SHP77 treated with DMSO at 0.1 percent for 48 hours (cell line): ENCODE data around the gene EIF1.
"Not testable (repeated sequence)": the region's sequence is repeated elsewhere in the genome, so short reads cannot be mapped to it uniquely, and the experiment has no call there.

ENCODE experiments used
- DNase-seq: peaks from one replicate; lab custom pipeline; 2025; lab: John Stamatoyannopoulos, UW

The EIF1 gene

GRCh38 chr17:41678907-41679739 lies 9.6 kb upstream of the EIF1 start:
- no peak for DNase-seq

- DNase-seq = no peak
These were observed 8.8 kb upstream of the EIF1 start for GRCh38 chr17:41679740-41680425.

- peak; percentile 20 for DNase-seq
These were observed 8.2 kb upstream of the EIF1 start for GRCh38 chr17:41680426-41681040.

GRCh38 chr17:41681776-41682175 lies 6.9 kb upstream of the EIF1 start:
- DNase-seq = no peak

GRCh38 chr17:41682631-41683030 lies 6.1 kb upstream of the EIF1 start:
- DNase-seq = no peak

GRCh38 chr17:41683441-41684007 lies 5.2 kb upstream of the EIF1 start:
- DNase-seq = no peak

GRCh38 chr17:41684035-41684434 lies 4.7 kb upstream of the EIF1 start:
- DNase-seq = no peak

GRCh38 chr17:41685753-41686152 lies 2.9 kb upstream of the EIF1 start:
- DNase-seq = not testable (repeated sequence)

- no peak for DNase-seq
These were observed 2.4 kb upstream of the EIF1 start for GRCh38 chr17:41686281-41686680.

GRCh38 chr17:41687828-41688640 lies 651 bp upstream of the EIF1 start:
- peak; percentile 79 for DNase-seq

- no peak for DNase-seq
These were observed 1.0 kb downstream of the EIF1 start for GRCh38 chr17:41689497-41690299.

GRCh38 chr17:41690497-41690896 lies 1.8 kb downstream of the EIF1 start:
- no peak for DNase-seq

- DNase-seq = no peak
These were observed 2.5 kb downstream of the EIF1 start for GRCh38 chr17:41691031-41691777.

GRCh38 chr17:41692722-41693521 lies 4.2 kb downstream of the EIF1 start:
- no peak for DNase-seq

GRCh38 chr17:41695134-41695661 lies 6.5 kb downstream of the EIF1 start:
- no peak for DNase-seq

GRCh38 chr17:41695954-41696757 lies 7.5 kb downstream of the EIF1 start:
- DNase-seq = peak; percentile 17

GRCh38 chr17:41697122-41697962 lies 8.7 kb downstream of the EIF1 start:
- DNase-seq = no peak
